K562 (cell line): ENCODE measurements around the gene ARHGEF12.

ENCODE experiments used
- CBX8 ChIP-seq: fragments of 200-600 bp; sonication (generic); IDR thresholded peaks from 2 replicates; pipeline ENCODE4 v1.6.1; 2012; ENCODE audit warnings: borderline replicate concordance, mixed run types, low read depth, mild to moderate bottlenecking, moderate library complexity, mixed read lengths, low read length, control low read depth, inconsistent platforms; ENCODE audit not compliant: poor library complexity, severe bottlenecking; ENCODE audit errors: extremely low read depth
- CTCF ChIP-seq, 3 experiments: IDR thresholded peaks in 2 of 3; conservative IDR thresholded peaks in 1 of 3; 2 replicates each; pipeline ENCODE4 v1.5.1; 2011 to 2012; ENCODE audit warnings: low read length in 3 of 3, mild to moderate bottlenecking in 3 of 3, control low read depth in 2 of 3, improper control_type of control experiment in 1 of 3, inconsistent platforms in 1 of 3, low read depth in 1 of 3, mixed read lengths in 1 of 3, moderate library complexity in 1 of 3; ENCODE audit not compliant: insufficient read depth in 2 of 3
- ERF ChIP-seq: fragments of 450-650 bp; formaldehyde crosslinking; IDR thresholded peaks from 2 replicates; pipeline ENCODE4 v1.4.0; 2020; ENCODE audit warnings: mild to moderate bottlenecking, mixed read lengths
- ETS1 ChIP-seq: conservative IDR thresholded peaks from 2 replicates; pipeline ENCODE4 v1.6.1; 2011; ENCODE audit warnings: low read depth, mild to moderate bottlenecking, low read length; ENCODE audit not compliant: control insufficient read depth
- POLR2AphosphoS5 ChIP-seq: IDR thresholded peaks from 2 replicates; pipeline ENCODE4 v1.6.1; 2011; ENCODE audit warnings: mild to moderate bottlenecking, low read depth, low read length, moderate library complexity; ENCODE audit not compliant: control insufficient read depth, insufficient read depth
- SMC3 ChIP-seq: conservative IDR thresholded peaks from 2 replicates; pipeline ENCODE4 v1.6.1; 2011; ENCODE audit warnings: low read depth, low read length, improper control_type of control experiment; ENCODE audit not compliant: insufficient read depth
- ZBTB2 ChIP-seq: fragments of 450-650 bp; IDR thresholded peaks from 2 replicates; pipeline ENCODE4 v1.6.1; 2016; ENCODE audit warnings: antibody characterized with exemption
- ZNF146 ChIP-seq: IDR thresholded peaks from one replicate; pipeline ENCODE4 v1.6.1; 2018; ENCODE audit warnings: missing compliant biosample characterization; ENCODE audit not compliant: unreplicated experiment
- ZNF175 ChIP-seq: fragments of 200-800 bp; sonication (Bioruptor generic); IDR thresholded peaks from 2 replicates; pipeline ENCODE4 v1.6.1; 2016; ENCODE audit warnings: low read depth, mild to moderate bottlenecking, missing genetic modification characterization, missing compliant biosample characterization

- no peak for TF ChIP-seq SMC3
- no peak for TF ChIP-seq ERF (CRISPR knock-in tag)
- no peak for TF ChIP-seq CBX8
- TF ChIP-seq ZBTB2: no peak
- TF ChIP-seq ZNF146 (CRISPR knock-in tag): no peak
- TF ChIP-seq ZNF175 (CRISPR knock-in tag): no peak
- no peak for TF ChIP-seq POLR2AphosphoS5
- no peak for TF ChIP-seq CTCF (IDR thresholded peaks at IDR 0.05 in 2 of 3, conservative IDR thresholded peaks at IDR 0.05 in 1 of 3; ENCODE audit: insufficient read depth in 2 of 3, low read depth in 1 of 3, low read length in 3 of 3)
- TF ChIP-seq ETS1: no peak
Observed at GRCh38 chr11:120354779-120355178, 18.6 kb downstream of the ARHGEF12 start.
